Stimulated activated CD8-positive, alpha-beta memory T cell treated with anti-CD3 and anti-CD28 coated beads, Interleukin-4, amount 100 ng/mL, for 24 hours (primary cell): ENCODE measurements around the gene P2RY8.
"Not testable (repeated sequence)": the region's sequence is repeated elsewhere in the genome, so short reads cannot be mapped to it uniquely, and the experiment has no call there.

Experiments
- DNase-seq: peaks from one replicate; pipeline ENCODE4 v3.0.0-alpha.2; 2020; ENCODE audit warnings: low read depth

The P2RY8 gene

DNA sequence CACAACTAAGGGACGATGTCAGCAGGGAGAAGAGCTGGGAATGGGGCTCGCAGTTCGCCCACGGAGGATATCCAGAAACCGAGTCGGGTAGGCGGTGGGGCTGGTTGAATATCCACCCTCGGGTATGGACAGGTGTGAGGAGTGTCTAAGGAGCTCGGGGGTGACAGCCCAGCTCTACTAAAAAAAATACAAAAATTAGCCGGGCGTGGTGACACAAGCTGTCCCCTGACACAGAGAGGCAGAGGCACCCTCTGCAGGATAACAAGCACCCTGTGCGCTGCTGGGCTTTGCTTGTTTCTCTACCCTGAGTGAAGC, 72.1 kb downstream of the P2RY8 start:
- DNase-seq, result no peak

DNA sequence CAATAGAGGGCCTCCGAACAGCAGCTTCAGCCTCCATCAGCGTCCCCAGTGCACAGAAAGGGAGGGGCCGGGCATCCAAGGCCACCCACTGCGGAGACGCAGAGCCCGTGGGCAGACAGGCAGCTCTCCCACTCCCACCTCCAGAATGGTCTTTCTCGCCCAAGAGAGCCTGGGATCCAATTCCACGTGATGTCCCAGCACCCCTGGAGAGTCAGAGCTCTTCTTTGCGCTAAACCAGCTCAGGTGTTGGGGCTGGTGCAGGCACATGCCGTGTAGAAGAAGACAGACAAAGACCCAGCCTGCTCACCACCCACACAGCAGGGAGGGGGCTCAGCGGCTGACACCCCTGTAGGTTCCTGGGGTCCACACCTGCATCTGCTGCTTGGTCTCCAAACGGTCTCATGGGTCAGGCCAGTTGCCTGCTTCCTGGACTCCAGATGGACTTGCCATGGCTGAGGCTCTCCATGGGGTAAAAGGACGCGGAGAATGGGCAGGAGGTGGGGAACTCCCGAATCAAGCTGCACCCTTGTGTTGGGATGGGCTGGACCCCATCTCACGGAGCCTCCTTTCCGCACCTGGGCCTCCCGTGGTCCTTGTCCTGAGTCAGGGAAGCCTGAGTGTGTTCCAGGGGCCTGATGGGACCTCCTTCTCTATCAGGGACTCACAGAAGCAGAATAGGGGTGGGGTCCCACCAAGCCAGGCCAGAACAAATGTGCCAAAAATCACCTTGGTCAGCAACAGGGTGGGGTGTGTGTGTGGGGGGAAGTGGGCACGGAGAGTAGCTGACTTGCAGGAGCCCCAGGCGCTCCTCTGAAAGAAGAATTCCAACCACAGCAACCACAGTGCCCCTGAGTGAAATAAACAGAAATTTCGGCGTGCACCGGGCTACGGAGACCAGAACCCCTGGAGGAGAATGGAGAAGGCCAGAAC, 72.7 kb downstream of the P2RY8 start:
- no peak for DNase-seq

DNA sequence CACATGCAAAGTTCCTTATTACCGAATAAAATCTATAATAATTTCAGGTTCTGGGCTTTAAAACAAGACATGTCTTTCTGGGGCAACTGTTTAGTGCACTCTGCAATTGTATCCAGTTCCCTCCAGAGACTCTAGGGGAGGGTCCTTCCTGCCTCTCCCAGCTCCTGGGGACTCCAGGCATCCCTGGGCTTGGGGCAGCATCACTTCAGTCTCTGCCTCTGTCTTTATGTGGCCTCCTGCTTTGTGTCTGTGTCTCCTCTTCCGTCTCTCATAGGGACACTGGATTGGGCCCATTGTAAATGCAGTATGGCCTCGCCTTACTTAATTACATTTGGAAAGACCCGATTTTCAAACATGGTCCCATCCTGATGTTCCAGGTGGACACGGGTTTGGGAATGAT, 73.4 kb downstream of the P2RY8 start:
- DNase-seq, result no peak

- peak; percentile 48 for DNase-seq
Observed at GRCh38 chrX:1462596-1463251, 74.3 kb downstream of the P2RY8 start.

GRCh38 chrX:1462110-1462509, 74.9 kb downstream of the P2RY8 start:
- DNase-seq, result no peak

DNA sequence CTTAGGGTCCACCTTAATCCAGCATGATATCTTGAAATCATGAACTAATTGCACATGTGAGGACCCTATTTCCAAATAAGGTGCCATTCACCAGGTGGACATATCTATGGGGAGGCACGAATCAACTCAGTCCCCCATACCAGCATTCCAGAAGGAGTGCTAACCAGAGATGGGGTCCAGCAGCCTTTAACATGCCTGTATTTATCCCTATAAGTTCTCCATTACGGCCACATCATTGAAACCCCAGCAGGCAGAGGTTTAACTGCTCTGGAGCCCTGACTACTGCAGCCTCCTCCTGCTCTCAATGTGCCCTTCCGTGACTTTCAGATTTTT, 81.1 kb downstream of the P2RY8 start:
- no peak for DNase-seq

GRCh38 chrX:1453951-1454785, 82.8 kb downstream of the P2RY8 start:
- peak; percentile 87 for DNase-seq

- DNase-seq, result no peak
Observed at GRCh38 chrX:1453395-1453783, 83.6 kb downstream of the P2RY8 start.

GRCh38 chrX:1452516-1453394, 84.2 kb downstream of the P2RY8 start, which contains the start of gene ASMTL:
ASMTL (minus strand) TSS chrX:1452909; CDS start chrX:1452840, 69 bp downstream.
- peak; percentile 100 for DNase-seq

DNA sequence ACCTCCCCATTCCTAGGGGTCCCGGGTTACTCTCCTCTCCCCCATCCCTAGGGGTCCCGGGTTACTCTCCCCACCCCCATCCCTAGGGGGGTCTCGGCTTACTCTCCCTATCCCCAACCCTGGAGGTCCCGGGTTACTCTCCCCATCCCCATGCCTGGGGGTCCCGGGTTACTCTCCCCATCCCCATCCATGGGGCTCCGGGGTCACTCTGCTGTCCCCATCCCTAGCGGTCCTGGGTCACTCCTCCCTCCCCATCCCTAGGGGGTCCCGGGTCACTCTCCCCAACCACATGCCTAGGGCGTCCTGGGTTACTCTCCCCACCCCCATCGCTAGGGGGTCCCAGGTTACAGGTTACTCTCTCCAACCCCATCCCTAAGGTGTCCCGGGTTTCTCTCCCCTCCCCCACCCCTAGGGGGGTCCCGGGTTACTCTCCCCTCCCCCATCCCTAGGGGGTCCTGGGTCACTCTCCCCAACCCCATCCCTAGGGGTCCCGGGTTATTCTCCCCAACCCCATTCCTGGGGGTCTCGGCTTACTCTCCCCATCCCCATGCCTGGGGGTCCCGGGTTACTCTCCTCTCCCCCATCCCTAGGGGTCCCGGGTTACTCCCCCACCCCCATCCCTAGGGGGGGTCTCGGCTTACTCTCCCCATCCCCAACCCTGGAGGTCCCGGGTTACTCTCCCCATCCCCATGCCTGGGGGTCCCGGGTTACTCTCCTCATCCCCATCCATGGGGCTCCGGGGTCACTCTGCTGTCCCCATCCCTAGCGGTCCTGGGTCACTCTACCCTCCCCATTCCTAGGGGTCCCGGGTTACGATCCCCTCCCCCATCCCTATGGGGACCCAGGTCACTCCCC, 85.1 kb downstream of the P2RY8 start:
- no peak for DNase-seq

GRCh38 chrX:1451251-1451660, 85.7 kb downstream of the P2RY8 start:
- no peak for DNase-seq

GRCh38 chrX:1450361-1451161, 86.4 kb downstream of the P2RY8 start:
- DNase-seq, result no peak

DNA sequence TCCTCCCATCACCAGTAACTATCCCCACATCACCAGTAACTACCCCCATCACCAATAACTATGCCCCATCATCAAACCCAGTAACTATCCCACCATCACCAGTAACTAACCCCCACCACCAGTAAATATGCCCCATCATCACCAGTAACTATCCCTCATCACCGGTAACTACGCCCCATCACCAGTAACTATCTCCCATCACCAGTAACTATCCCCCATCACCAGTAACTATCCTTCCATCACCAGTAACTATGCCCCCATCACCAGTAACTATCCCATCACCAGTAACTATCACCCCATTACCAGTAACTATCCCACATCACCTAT, 87.2 kb downstream of the P2RY8 start:
- DNase-seq, result no peak

DNA sequence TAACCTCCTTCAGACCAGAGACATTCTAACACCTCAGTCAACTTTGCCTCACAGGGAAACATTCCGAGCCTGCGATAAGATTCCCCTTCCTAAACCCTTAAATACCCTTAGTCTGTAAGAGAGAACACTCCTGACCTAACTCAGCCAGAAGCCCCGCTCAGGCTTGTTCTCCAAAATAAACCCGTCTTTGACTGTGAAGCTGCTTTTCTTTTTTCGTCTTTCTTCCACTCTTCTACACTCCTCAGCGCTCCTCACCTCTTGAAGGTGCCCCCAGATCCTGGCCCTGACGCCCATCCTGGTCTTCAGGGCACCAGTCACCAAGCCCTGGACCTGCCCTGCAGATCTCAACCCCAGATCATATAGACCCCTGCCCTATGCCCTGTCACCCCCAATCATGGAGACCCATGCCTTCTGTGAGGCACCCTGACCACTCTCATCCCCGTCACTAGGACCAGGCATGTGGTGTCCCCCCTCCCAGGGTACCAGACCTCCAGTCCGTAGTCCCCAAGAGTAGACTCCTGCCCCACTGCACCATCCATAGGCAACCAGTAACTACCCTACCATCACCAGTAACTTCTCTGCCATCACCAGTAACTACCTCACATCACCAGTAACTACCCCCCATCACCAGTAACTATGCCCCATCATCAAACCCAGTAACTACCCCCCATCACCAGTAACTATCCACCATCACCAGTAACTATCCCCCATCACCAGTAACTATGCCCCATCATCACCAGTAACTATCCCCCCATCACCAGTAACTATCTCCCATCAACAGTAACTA, 87.8 kb downstream of the P2RY8 start:
- DNase-seq, result no peak

- not testable (repeated sequence) for DNase-seq
Observed at GRCh38 chrX:1448573-1449001, 88.4 kb downstream of the P2RY8 start.

GRCh38 chrX:1447969-1448572, 88.9 kb downstream of the P2RY8 start:
- DNase-seq, result not testable (repeated sequence)

- DNase-seq, result not testable (repeated sequence)
Observed at GRCh38 chrX:1446984-1447968, 89.7 kb downstream of the P2RY8 start.
